ENCODE data around the gene VCL.
"Not testable (repeated sequence)": the region's sequence is repeated elsewhere in the genome, so short reads cannot be mapped to it uniquely, and the experiment has no call there.

DNA sequence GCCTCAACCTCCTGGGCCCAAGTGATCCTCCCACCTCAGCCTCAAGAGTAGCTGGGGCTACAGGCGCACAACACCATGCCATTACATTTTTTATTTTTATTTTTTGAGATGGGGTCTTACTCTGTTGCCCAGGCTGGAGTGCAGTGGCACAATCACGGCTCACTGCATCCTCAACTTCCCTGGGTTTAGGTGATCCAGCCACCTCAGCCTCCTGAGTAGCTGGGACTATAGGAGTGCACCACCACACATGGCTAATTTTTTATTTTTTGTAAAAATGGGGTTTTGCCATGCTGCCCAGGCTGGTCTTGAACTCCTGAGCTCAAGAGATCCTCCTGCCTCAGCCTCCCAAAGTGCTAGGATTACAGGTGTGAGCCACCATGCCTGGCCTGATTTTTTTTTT, 64.1 kb downstream of the VCL start:
- TF ChIP-seq, protein P1, sequence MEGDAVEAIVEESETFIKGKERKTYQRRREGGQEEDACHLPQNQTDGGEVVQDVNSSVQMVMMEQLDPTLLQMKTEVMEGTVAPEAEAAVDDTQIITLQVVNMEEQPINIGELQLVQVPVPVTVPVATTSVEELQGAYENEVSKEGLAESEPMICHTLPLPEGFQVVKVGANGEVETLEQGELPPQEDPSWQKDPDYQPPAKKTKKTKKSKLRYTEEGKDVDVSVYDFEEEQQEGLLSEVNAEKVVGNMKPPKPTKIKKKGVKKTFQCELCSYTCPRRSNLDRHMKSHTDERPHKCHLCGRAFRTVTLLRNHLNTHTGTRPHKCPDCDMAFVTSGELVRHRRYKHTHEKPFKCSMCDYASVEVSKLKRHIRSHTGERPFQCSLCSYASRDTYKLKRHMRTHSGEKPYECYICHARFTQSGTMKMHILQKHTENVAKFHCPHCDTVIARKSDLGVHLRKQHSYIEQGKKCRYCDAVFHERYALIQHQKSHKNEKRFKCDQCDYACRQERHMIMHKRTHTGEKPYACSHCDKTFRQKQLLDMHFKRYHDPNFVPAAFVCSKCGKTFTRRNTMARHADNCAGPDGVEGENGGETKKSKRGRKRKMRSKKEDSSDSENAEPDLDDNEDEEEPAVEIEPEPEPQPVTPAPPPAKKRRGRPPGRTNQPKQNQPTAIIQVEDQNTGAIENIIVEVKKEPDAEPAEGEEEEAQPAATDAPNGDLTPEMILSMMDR (IDR thresholded peaks at IDR 0.05; ENCODE audit: poor library complexity, severe bottlenecking): not testable (repeated sequence)
- TF ChIP-seq EZH2 (IDR thresholded peaks at IDR 0.05; ENCODE audit: borderline replicate concordance, insufficient read depth, low read length, poor library complexity, severe bottlenecking); EP300 (conservative IDR thresholded peaks at IDR 0.05; ENCODE audit: poor library complexity, severe bottlenecking): not testable (repeated sequence)
